ENCODE results near the gene LRRN2. TPM values are rescaled to one million over a fixed set of nuclear protein-coding genes. Genes with fewer than 3 reads are reported as not detected.

LRRN2 gene
- total and polyA plus RNA-seq, 9 of the 15 experiments (the other 6 are each of a cell fraction or from before 2014, with no cell fraction given), result 0.05 TPM; not detected in 8

DNA sequence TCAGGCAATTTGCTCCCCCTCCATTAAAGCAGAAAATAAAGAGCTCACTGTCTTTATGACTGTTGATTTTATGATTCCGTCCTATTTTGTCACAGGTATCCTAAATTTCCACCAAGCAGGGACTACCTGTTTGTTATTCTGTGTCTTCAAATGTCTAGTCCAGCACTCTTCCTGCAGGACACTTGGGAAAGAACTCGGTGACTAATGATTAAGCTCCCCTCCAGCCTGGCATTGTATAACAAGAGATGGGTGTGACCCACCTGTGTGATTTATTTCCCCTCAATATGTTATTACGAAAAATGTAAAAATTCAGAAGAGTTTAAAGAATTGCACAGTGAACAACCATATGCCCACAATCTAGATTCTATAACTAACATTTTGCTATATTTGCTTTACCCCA, 42.9 kb upstream of the LRRN2 start (continued):
- TF ChIP-seq, protein P1, sequence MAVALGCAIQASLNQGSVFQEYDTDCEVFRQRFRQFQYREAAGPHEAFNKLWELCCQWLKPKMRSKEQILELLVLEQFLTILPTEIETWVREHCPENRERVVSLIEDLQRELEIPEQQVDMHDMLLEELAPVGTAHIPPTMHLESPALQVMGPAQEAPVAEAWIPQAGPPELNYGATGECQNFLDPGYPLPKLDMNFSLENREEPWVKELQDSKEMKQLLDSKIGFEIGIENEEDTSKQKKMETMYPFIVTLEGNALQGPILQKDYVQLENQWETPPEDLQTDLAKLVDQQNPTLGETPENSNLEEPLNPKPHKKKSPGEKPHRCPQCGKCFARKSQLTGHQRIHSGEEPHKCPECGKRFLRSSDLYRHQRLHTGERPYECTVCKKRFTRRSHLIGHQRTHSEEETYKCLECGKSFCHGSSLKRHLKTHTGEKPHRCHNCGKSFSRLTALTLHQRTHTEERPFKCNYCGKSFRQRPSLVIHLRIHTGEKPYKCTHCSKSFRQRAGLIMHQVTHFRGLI (CRISPR knock-in tag; IDR thresholded peaks at IDR 0.05), result no peak
- TF ChIP-seq MYBL2 (IDR thresholded peaks at IDR 0.05; ENCODE audit: low read depth), result no peak
- TF ChIP-seq MYBL2 (CRISPR knock-in tag; IDR thresholded peaks at IDR 0.05; ENCODE audit: borderline replicate concordance), result no peak
- TF ChIP-seq SMARCB1 (IDR thresholded peaks at IDR 0.05; ENCODE audit: insufficient read length, low read depth), result no peak
- no peak for TF ChIP-seq ZNF57 (CRISPR knock-in tag; IDR thresholded peaks at IDR 0.05)
- no peak for TF ChIP-seq SREBF2 (CRISPR knock-in tag; IDR thresholded peaks at IDR 0.05)
- no peak for TF ChIP-seq JUND (IDR thresholded peaks at IDR 0.05; ENCODE audit: borderline replicate concordance, low read depth, low read length)
- TF ChIP-seq JUND (tag; IDR thresholded peaks at IDR 0.05; ENCODE audit: borderline replicate concordance, low read depth, low read length), result no peak
- TF ChIP-seq MED1 (CRISPR knock-in tag; IDR thresholded peaks at IDR 0.05; ENCODE audit: borderline replicate concordance), result no peak
- TF ChIP-seq LCOR (CRISPR knock-in tag; IDR thresholded peaks at IDR 0.05), result no peak
- TF ChIP-seq BRCA1 (IDR thresholded peaks at IDR 0.05), result no peak
- no peak for TF ChIP-seq BRCA1 (CRISPR knock-in tag; IDR thresholded peaks at IDR 0.05)

Data from K562 (cell line).